ENCODE measurements around the gene VPS25.
"Not testable (repeated sequence)": the region's sequence is repeated elsewhere in the genome, so short reads cannot be mapped to it uniquely, and the experiment has no call there.

VPS25 gene

GRCh38 chr17:42769964-42770363, 3.3 kb upstream of the VPS25 start:
- DNase-seq: not testable (repeated sequence)

DNA sequence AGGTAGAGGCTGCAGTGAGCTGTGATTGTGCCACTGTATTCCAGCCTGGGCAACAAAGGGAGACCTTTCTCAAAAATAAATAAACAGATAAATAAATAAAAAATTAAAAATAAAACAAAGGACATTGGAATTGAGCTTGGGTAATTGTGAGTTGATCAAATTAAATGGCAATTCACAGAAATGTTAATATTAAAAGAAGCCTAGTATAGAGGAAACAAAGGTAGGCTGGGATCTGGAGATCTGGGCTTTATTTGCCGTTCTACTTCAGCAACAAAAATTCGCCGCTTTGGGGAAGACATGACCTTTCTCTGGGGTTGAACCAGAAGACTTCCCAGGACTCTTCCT, 332 bp upstream of the VPS25 start:
- no peak for DNase-seq

DNA sequence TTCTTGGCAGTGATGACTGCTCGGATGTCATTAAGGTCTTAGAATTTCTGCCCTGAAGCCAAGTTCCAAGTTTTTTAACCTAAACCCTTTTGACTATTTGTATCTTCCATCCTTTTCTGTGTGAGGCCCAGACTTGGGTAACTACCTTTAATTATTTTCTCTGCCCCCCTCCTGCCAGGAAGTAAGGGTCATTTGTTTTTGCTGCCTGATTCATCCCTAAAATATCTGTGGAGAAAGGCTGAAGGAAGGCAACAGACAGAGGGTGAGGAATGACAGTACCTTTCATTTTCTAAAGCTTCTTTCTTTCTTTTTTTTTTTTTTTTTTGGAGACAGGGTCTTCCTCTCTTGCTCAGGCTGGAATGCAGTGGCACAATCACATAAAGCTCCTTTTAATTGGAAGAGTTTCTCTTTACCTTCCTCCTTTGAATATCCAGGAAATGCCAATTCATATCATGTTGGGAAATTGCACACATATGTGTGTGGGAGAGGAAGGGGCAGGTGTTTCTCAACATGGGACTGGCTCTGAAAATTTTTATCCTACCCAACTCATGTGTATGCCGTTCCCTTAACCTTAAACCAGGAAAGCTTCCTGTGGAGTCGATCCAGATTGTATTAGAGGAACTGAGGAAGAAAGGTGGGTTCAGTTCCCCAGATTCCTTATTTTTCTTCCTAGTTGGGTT, 957 bp downstream of the VPS25 start:
- no peak for DNase-seq

DNA sequence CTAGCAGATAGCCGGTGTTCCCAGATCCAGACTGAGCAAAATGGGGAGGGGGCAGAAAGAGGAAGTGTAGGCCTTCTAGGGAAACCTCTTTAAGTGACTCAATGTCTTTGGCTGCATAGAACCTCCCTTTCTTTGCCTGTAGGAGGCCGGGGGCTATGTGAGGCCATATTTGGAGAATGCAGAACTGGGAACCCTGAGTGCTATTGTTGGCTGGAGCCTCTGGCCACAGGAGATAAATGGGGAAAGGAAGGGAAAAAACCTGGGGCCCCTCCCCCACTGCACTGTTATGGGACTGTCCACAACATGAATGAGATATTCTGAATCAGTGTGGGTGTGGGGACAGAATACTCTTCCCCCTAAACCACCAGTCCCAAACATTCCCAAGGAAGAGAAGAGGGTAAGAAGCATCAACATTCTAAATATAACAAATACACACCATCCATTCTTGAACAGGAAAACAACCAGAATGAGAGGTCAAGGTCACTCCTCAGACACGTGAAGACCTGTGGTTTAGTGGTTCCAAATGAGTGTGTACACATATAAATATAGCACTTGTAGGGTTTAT, 2.4 kb downstream of the VPS25 start:
- peak; percentile 67 for DNase-seq

GRCh38 chr17:42778570-42778969, 5.3 kb downstream of the VPS25 start:
- DNase-seq: no peak

DNA sequence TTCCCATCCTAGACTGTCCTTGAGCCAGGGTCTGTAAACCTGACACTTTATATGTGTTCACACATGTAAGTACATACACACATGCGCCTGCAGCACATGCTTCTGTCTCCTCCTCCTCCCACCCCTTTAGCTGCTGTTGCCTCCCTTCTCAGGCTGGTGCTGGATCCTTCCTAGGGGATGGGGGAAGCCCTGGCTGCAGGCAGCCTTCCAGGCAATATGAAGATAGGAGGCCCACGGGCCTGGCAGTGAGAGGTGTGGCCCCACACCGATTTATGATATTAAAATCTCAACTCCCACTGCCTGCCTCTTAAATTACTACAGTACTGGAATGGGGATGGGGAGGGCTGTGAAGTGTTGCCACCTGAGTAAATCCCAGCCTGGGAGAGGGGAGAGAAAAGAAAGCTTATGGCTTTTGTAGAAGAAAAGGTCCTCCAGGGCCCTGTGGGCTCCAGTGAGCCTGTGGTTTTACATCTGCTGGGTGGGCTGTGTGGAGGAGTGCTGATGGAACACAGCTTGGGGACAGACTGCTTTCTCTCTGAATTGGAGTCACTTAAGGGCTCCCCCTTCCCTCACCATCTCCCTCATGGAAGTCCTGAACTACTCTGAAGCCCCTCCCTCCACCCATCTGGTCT, 6.2 kb downstream of the VPS25 start:
- DNase-seq: no peak

- no peak for DNase-seq
These were observed 6.9 kb downstream of the VPS25 start, which contains the start of gene WNK4 for GRCh38 chr17:42779936-42780850. Gene WNK4 (plus strand): TSS chr17:42780610. CDS start chr17:42780699, 89 bp downstream.

DNA sequence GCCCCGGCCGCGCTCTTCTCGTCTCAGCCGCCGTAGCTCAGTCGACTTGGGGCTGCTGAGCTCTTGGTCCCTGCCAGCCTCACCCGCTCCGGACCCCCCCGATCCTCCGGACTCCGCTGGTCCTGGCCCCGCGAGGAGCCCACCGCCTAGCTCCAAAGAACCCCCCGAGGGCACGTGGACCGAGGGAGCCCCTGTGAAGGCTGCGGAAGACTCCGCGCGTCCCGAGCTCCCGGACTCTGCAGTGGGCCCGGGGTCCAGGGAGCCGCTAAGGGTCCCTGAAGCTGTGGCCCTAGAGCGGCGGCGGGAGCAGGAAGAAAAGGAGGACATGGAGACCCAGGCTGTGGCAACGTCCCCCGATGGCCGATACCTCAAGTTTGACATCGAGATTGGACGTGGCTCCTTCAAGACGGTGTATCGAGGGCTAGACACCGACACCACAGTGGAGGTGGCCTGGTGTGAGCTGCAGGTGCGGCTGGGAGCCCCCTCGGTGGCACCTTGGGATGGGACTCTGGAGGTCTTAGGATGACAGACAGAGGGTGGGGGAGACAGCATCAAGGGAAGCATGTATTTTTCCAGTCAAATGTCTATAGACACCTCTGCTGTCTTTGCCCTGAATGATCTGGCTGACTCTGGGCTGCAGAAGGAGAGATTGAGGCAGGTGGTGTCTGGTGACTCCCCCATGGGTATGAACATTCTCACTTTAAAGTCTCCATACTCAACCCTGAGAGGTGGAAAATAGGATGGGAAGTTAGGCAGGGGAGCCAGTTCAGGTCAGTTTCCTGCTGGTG, 7.8 kb downstream of the VPS25 start:
- no peak for DNase-seq

DNA sequence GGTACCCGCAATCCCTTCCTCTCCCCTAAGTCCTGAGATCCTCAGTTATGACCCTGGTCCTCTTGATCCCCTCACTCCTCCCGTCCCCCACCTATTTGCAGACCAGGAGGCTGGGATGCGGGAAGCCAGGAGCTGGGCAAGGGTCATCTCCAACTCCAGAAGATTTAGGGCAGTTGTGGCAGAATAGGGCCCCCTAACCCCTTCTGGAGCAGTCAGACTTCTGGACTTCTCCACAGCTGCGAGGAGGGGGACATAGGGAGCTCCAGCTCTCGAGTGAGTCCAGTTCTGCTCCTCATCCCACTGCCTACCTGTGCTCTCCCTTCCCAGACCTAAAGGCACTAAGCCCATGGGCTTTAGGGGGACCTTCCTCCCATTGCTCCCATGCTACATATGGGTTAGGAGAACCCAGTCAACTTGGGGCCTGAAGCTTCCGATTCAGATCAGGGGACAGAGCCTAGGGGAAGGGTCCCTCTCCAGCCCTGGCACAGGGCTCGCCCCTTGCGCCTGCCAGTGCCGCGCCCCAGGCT, 8.5 kb downstream of the VPS25 start:
- DNase-seq: no peak

DNA sequence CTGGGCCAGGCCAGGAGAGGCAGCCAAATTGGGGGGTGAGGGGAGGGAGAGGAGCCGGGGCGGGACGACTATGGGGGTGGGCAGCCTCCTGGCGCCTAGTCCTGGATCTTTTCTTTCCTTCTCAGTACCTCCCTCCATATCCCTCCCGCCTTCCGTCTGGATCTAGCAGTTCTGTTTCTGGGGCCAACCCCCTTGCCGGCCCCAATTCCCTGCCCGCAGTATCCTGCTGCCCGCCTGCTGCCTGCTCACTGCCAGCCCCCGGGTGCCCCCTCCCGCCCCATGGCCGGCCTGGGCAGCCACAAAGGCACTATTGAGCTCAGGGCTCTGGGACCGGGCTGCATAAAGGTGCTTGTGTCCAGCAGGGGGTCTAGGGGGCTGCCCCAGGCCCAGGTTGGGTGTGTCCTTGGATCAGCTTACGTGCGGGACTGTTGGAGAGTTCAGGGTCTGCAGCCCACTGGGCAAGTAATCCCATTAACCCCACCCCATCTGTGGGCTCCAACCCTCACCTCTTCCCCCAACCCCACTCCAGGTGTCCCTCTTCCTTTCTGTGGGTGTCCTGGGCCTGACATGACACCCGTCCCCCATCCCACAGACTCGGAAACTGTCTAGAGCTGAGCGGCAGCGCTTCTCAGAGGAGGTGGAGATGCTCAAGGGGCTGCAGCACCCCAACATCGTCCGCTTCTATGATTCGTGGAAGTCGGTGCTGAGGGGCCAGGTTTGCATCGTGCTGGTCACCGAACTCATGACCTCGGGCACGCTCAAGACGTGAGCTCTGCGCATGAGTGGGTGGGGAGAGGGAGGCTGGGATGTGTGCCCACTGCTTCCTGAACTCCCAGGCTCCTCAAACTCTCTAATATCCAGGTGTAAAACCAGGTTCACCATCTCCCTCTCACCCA, 9.2 kb downstream of the VPS25 start:
- DNase-seq: no peak

GRCh38 chr17:42783062-42783790, 10.0 kb downstream of the VPS25 start:
- DNase-seq: no peak

- no peak for DNase-seq
These were observed 10.5 kb downstream of the VPS25 start for GRCh38 chr17:42783791-42784138.

DNA sequence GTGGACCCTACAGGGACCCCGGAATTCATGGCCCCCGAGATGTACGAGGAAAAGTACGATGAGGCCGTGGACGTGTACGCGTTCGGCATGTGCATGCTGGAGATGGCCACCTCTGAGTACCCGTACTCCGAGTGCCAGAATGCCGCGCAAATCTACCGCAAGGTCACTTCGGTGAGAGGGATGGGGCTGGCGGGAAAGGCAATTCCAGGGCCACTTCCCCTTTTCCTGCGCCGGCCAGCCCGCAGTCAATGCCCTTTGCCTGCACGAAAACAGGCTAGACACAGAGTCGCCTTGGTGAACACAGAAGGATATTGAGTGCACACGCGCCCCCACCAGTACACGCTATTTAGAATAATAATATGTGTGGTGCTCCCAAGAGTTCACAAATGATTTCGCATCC, 11.2 kb downstream of the VPS25 start:
- DNase-seq: no peak

DNA sequence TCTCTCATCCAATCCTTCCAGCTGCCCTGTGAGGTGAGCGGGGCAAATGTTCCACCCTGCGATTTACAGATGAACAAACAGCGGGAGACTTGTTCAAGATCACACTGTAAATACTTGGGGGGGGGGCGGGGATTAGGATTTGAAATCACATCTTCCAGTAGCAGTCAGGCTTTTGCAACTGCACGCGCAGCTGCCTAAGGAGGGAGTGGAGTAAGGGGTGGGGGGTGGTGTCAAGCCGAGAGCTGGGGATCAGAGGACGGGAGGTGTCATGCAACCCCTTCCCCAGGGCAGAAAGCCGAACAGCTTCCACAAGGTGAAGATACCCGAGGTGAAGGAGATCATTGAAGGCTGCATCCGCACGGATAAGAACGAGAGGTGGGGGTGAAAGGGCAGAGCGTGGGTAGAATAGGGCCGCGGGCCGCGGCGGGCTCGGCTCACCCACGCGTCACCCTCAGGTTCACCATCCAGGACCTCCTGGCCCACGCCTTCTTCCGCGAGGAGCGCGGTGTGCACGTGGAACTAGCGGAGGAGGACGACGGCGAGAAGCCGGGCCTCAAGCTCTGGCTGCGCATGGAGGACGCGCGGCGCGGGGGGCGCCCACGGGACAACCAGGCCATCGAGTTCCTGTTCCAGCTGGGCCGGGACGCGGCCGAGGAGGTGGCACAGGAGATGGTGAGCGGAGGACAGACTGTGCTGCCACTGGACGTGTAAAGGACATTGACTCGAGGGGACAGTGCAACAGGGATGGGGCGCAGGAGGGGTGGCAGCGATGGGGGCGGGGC, 11.8 kb downstream of the VPS25 start:
- DNase-seq: no peak

- DNase-seq: no peak
These were observed 14.0 kb downstream of the VPS25 start for GRCh38 chr17:42787266-42787665.

GRCh38 chr17:42791948-42792347, 18.7 kb downstream of the VPS25 start:
- no peak for DNase-seq

DNA sequence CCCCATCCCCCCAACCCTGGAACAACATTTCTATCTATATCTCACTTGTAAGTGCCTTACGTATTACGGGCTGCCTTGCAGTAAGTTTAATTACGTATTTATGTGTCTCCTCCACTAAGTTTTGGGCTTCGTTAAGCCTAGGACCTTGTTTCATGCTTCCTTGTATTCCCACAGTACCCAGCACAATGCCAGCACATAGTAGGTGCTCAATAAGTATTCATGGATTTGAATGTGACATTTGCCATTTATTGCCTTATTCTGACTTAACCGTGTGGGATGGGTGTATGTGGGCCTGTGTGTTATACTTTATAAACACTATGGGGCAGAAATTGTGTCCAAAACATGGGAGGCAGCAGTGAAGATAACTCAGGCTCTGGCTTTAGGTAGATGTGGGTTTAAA, 19.3 kb downstream of the VPS25 start:
- DNase-seq: no peak

DNA sequence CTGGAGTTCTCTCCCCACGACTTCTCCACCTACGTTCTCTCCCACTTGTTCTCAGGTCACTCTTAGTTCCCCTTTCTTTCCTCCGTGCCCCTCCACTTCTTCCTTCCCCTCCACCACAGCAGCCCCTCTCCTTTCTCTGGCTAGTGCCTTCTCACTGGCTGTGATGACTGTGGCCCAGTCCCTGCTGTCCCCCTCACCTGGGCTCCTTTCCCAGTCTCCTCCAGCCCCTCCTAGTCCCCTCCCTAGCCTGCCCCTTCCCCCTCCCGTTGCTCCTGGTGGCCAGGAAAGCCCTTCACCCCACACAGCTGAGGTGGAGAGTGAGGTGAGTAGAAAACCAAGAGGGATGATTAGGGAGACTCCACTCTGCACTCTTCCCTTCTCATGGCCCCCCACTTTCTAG, 21.8 kb downstream of the VPS25 start:
- no peak for DNase-seq

GRCh38 chr17:42795465-42795864, 22.2 kb downstream of the VPS25 start:
- no peak for DNase-seq

All from SIG-M5 (cell line).